Superior temporal gyrus (tissue), 1 donor: ENCODE data around the gene SPRED2.

ENCODE experiments used
- DNase-seq: peaks from one replicate; pipeline ENCODE4 v3.0.0-alpha.2; 2016; ENCODE audit errors: extremely low spot score

The SPRED2 gene

GRCh38 chr2:65432227-65433190 lies at the start of gene SPRED2:
SPRED2 (minus strand) TSS chr2:65432599; CDS start chr2:65431987, 612 bp downstream.
- DNase-seq, result peak; percentile 86

GRCh38 chr2:65481961-65482360 lies 49.6 kb upstream of the SPRED2 start:
- no peak for DNase-seq

- no peak for DNase-seq
These were observed 47.1 kb upstream of the SPRED2 start for GRCh38 chr2:65479524-65479923.

GRCh38 chr2:65478498-65479135 lies 46.2 kb upstream of the SPRED2 start:
- DNase-seq, result no peak

GRCh38 chr2:65477590-65477989 lies 45.2 kb upstream of the SPRED2 start:
- DNase-seq, result no peak

- no peak for DNase-seq
These were observed 44.4 kb upstream of the SPRED2 start for GRCh38 chr2:65476778-65477177.

GRCh38 chr2:65475000-65475399 lies 42.6 kb upstream of the SPRED2 start:
- DNase-seq, result no peak

- no peak for DNase-seq
These were observed 40.6 kb upstream of the SPRED2 start for GRCh38 chr2:65473045-65473444.

- no peak for DNase-seq
These were observed 39.0 kb upstream of the SPRED2 start for GRCh38 chr2:65471409-65471808.

- no peak for DNase-seq
These were observed 34.2 kb upstream of the SPRED2 start for GRCh38 chr2:65466551-65466950.

- no peak for DNase-seq
These were observed 33.5 kb upstream of the SPRED2 start for GRCh38 chr2:65465857-65466256.

- DNase-seq, result no peak
These were observed 32.7 kb upstream of the SPRED2 start for GRCh38 chr2:65465124-65465523.

- no peak for DNase-seq
These were observed 32.2 kb upstream of the SPRED2 start for GRCh38 chr2:65464604-65465003.

GRCh38 chr2:65458999-65459398 lies 26.6 kb upstream of the SPRED2 start:
- DNase-seq, result no peak

GRCh38 chr2:65456886-65457285 lies 24.5 kb upstream of the SPRED2 start:
- no peak for DNase-seq

- no peak for DNase-seq
These were observed 23.7 kb upstream of the SPRED2 start for GRCh38 chr2:65456064-65456463.

GRCh38 chr2:65453916-65454315 lies 21.5 kb upstream of the SPRED2 start:
- DNase-seq, result no peak

- DNase-seq, result no peak
These were observed 19.9 kb upstream of the SPRED2 start for GRCh38 chr2:65452150-65452895.

- no peak for DNase-seq
These were observed 18.4 kb upstream of the SPRED2 start for GRCh38 chr2:65450810-65451209.

- DNase-seq, result no peak
These were observed 18.0 kb upstream of the SPRED2 start for GRCh38 chr2:65450393-65450792.

GRCh38 chr2:65443509-65444186 lies 11.2 kb upstream of the SPRED2 start:
- no peak for DNase-seq
